HEK293 (cell line): Measurements from ENCODE around the gene CDK17.

Experiments
- CTCF ChIA-PET: fragments of 350-600 bp; formaldehyde crosslinking; extraction: SDS; loops from one replicate; lab custom pipeline; 2021; ENCODE audit warnings: antibody characterized with exemption; lab: Yijun Ruan, JAX
- POLR2A ChIA-PET: fragments of 300-600 bp; formaldehyde crosslinking; extraction: SDS; loops from one replicate; lab custom pipeline; 2020; ENCODE audit warnings: antibody characterized with exemption, inconsistent platforms; lab: Yijun Ruan, JAX
- H3K27ac ChIP-seq: fragments of 200-500 bp; sonication (Bioruptor generic); 2 replicates; pipeline ENCODE4 v1.5.1; 2014; ENCODE audit warnings: low read depth, low read length, control low read depth, inconsistent platforms; ENCODE audit errors: extremely low read depth
- H3K36me3 ChIP-seq, 2 experiments: fragments of 200-500 bp in 1 of 2; sonication (Bioruptor generic) in 1 of 2; 1 replicate in 1 of 2; 2 replicates in 1 of 2; pipeline ENCODE4 v1.5.1; 2014 to 2017; ENCODE audit warnings: inconsistent platforms in 2 of 2, low read length in 2 of 2; ENCODE audit not compliant: control insufficient read depth in 2 of 2, insufficient read depth in 1 of 2
- H3K4me1 ChIP-seq: fragments of 200-500 bp; sonication (Bioruptor generic); 2 replicates; pipeline ENCODE4 v1.5.1; 2014; ENCODE audit warnings: mild to moderate bottlenecking, low read length, inconsistent platforms; ENCODE audit not compliant: control insufficient read depth, insufficient read depth
- H3K4me3 ChIP-seq: 2 replicates; pipeline ENCODE4 v1.5.1; 2011; ENCODE audit warnings: low read depth, mild to moderate bottlenecking, control low read depth, low read length, moderate library complexity
- H3K9me3 ChIP-seq: fragments of 200-500 bp; sonication (Bioruptor generic); 2 replicates; pipeline ENCODE4 v1.5.1; 2014; ENCODE audit warnings: low read depth, low read length, inconsistent platforms; ENCODE audit not compliant: control insufficient read depth, insufficient read depth
- HOXD13 ChIP-seq: sonication (generic); formaldehyde crosslinking; IDR thresholded peaks from 2 replicates; pipeline ENCODE4 v1.8.0; 2022; ENCODE audit warnings: missing genetic modification reagents, borderline replicate concordance
- IKZF3 ChIP-seq: fragments of 450-650 bp; IDR thresholded peaks from 2 replicates; pipeline ENCODE4 v1.5.0; 2018; ENCODE audit warnings: missing biosample characterization, mild to moderate bottlenecking, missing genetic modification characterization, moderate library complexity
- KLF8 ChIP-seq: fragments of 450-650 bp; formaldehyde crosslinking; IDR thresholded peaks from 2 replicates; pipeline ENCODE4 v1.5.1; 2016; ENCODE audit warnings: missing biosample characterization, missing genetic modification characterization
- WT1 ChIP-seq: fragments of 450-650 bp; formaldehyde crosslinking; IDR thresholded peaks from 2 replicates; pipeline ENCODE4 v1.5.1; 2016; ENCODE audit warnings: missing biosample characterization, missing genetic modification characterization
- ZBTB44 ChIP-seq: fragments of 450-650 bp; IDR thresholded peaks from 2 replicates; pipeline ENCODE4 v1.5.1; 2018; ENCODE audit warnings: missing biosample characterization, mild to moderate bottlenecking, missing genetic modification characterization
- ZFP3 ChIP-seq: fragments of 450-650 bp; formaldehyde crosslinking; IDR thresholded peaks from 2 replicates; pipeline ENCODE4 v1.5.1; 2016; ENCODE audit warnings: low read depth, missing biosample characterization, missing genetic modification characterization
- ZNF140 ChIP-seq: fragments of 450-650 bp; formaldehyde crosslinking; IDR thresholded peaks from 2 replicates; pipeline ENCODE4 v1.5.1; 2016; ENCODE audit warnings: missing biosample characterization, missing genetic modification characterization
- ZNF18 ChIP-seq: fragments of 450-650 bp; formaldehyde crosslinking; IDR thresholded peaks from 2 replicates; pipeline ENCODE4 v1.5.1; 2016; ENCODE audit warnings: missing biosample characterization, missing genetic modification characterization
- ZNF211 ChIP-seq: fragments of 450-650 bp; formaldehyde crosslinking; IDR thresholded peaks from 2 replicates; pipeline ENCODE4 v1.5.1; 2016; ENCODE audit warnings: low read depth, missing biosample characterization, missing genetic modification characterization
- ZNF221 ChIP-seq: fragments of 450-650 bp; formaldehyde crosslinking; IDR thresholded peaks from 2 replicates; pipeline ENCODE4 v1.5.1; 2017; ENCODE audit warnings: missing biosample characterization, missing genetic modification characterization, borderline replicate concordance
- ZNF335 ChIP-seq: fragments of 450-650 bp; formaldehyde crosslinking; conservative IDR thresholded peaks from 2 replicates; pipeline ENCODE4 v1.5.1; 2016; ENCODE audit warnings: missing biosample characterization, missing genetic modification characterization
- ZNF394 ChIP-seq: fragments of 450-650 bp; formaldehyde crosslinking; IDR thresholded peaks from 2 replicates; pipeline ENCODE4 v1.5.1; 2016; ENCODE audit warnings: missing biosample characterization, missing genetic modification characterization, mild to moderate bottlenecking, moderate library complexity, borderline replicate concordance
- ZNF645 ChIP-seq: fragments of 450-650 bp; formaldehyde crosslinking; IDR thresholded peaks from 2 replicates; pipeline ENCODE4; 2016; ENCODE audit warnings: missing biosample characterization, missing genetic modification characterization
- ZNF670 ChIP-seq: fragments of 450-650 bp; formaldehyde crosslinking; IDR thresholded peaks from 2 replicates; pipeline ENCODE4 v1.5.1; 2016; ENCODE audit warnings: missing biosample characterization, missing genetic modification characterization, low read depth
- ZNF777 ChIP-seq: fragments of 450-650 bp; formaldehyde crosslinking; IDR thresholded peaks from 2 replicates; pipeline ENCODE4 v1.5.1; 2017; ENCODE audit warnings: missing biosample characterization, missing genetic modification characterization, borderline replicate concordance
- ZNF785 ChIP-seq: fragments of 450-650 bp; formaldehyde crosslinking; IDR thresholded peaks from 2 replicates; pipeline ENCODE4 v1.5.1; 2016; ENCODE audit warnings: missing biosample characterization, missing genetic modification characterization
- ZSCAN30 ChIP-seq: fragments of 450-650 bp; IDR thresholded peaks from 2 replicates; pipeline ENCODE4 v1.5.1; 2018; ENCODE audit warnings: missing biosample characterization, mild to moderate bottlenecking, missing genetic modification characterization, moderate library complexity
- TF ChIP-seq, protein P1 (sequence below): fragments of 450-650 bp; formaldehyde crosslinking; IDR thresholded peaks from 2 replicates; pipeline ENCODE4 v1.5.1; 2017; ENCODE audit warnings: missing biosample characterization, missing genetic modification characterization
- TF ChIP-seq, protein P2 (sequence below): fragments of 450-650 bp; IDR thresholded peaks from 2 replicates; pipeline ENCODE4 v1.5.1; 2018; ENCODE audit warnings: missing biosample characterization, missing genetic modification characterization
- TF ChIP-seq, protein P3 (sequence below): fragments of 450-650 bp; formaldehyde crosslinking; IDR thresholded peaks from 2 replicates; pipeline ENCODE4 v1.5.1; 2016; ENCODE audit warnings: missing biosample characterization, missing genetic modification characterization, low read depth
- TF ChIP-seq, protein P4 (sequence below): fragments of 450-650 bp; formaldehyde crosslinking; IDR thresholded peaks from 2 replicates; pipeline ENCODE4 v1.5.1; 2016; ENCODE audit warnings: missing biosample characterization, missing genetic modification characterization

CDK17 gene

GRCh38 chr12:96265400-96265799 is 134.8 kb downstream of the CDK17 start (continued):
- TF ChIP-seq ZNF18 (tag by site-specific recombination), result no peak
- TF ChIP-seq ZNF645 (tag by site-specific recombination), result no peak
- TF ChIP-seq ZNF221, result no peak
- TF ChIP-seq, protein P1, sequence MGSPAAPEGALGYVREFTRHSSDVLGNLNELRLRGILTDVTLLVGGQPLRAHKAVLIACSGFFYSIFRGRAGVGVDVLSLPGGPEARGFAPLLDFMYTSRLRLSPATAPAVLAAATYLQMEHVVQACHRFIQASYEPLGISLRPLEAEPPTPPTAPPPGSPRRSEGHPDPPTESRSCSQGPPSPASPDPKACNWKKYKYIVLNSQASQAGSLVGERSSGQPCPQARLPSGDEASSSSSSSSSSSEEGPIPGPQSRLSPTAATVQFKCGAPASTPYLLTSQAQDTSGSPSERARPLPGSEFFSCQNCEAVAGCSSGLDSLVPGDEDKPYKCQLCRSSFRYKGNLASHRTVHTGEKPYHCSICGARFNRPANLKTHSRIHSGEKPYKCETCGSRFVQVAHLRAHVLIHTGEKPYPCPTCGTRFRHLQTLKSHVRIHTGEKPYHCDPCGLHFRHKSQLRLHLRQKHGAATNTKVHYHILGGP (tag by site-specific recombination), result no peak
- TF ChIP-seq, protein P2, sequence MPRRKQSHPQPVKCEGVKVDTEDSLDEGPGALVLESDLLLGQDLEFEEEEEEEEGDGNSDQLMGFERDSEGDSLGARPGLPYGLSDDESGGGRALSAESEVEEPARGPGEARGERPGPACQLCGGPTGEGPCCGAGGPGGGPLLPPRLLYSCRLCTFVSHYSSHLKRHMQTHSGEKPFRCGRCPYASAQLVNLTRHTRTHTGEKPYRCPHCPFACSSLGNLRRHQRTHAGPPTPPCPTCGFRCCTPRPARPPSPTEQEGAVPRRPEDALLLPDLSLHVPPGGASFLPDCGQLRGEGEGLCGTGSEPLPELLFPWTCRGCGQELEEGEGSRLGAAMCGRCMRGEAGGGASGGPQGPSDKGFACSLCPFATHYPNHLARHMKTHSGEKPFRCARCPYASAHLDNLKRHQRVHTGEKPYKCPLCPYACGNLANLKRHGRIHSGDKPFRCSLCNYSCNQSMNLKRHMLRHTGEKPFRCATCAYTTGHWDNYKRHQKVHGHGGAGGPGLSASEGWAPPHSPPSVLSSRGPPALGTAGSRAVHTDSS, result no peak
- TF ChIP-seq ZNF211, result no peak
- no peak for TF ChIP-seq ZFP3 (tag by site-specific recombination)
- no peak for TF ChIP-seq ZNF785 (tag by site-specific recombination)
- TF ChIP-seq ZNF140, result no peak

DNA sequence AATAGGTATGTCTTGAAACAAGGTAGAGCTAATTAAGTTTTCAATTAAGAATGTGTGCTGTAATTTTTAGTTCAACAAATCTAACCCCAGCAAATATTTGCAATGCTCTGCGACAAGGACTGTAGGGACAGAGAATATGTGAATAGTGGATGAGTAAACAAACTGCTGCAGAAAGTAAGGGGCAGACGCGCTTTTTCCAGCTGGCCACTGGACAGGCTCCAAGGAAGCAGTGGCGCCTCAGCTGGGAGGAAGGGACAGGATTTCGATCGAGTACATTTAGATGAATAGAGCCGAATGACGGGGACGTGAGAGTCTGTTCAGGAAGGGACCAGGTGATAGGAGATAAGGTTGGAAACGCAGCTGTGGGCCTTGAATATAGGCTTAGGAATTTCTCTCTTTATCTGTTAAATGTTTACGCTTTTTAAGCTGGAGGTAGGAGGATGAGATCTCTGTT is 136.8 kb downstream of the CDK17 start:
- CTCF ChIA-PET, result no interaction called here
- no peak overlapping the region for H3K27ac ChIP-seq
- H3K4me3 ChIP-seq, result no peak overlapping the region
- POLR2A ChIA-PET, result interaction anchor here (1.3 kb wide), 1 partner anchor 136 kb away, joined by 4 read pairs; the partner anchor contains the start of gene CDK17
- H3K4me1 ChIP-seq, result peaks cover 4% of the 10 kb centered on the region
- peaks cover 10 to 25% of the 10 kb centered on the region in 2 experiments for H3K36me3 ChIP-seq
- H3K9me3 ChIP-seq, result no peaks in the 10 kb centered on the region
- TF ChIP-seq ZNF777 (tag by site-specific recombination) (no peak), IKZF3 (tag by site-specific recombination) (no peak), ZNF394 (tag by site-specific recombination) (no peak), WT1 (tag by site-specific recombination) (no peak), ZSCAN30 (tag by site-specific recombination) (no peak), ZNF670 (no peak), ZFP3 (tag by site-specific recombination) (no peak)
- TF ChIP-seq, protein P3, sequence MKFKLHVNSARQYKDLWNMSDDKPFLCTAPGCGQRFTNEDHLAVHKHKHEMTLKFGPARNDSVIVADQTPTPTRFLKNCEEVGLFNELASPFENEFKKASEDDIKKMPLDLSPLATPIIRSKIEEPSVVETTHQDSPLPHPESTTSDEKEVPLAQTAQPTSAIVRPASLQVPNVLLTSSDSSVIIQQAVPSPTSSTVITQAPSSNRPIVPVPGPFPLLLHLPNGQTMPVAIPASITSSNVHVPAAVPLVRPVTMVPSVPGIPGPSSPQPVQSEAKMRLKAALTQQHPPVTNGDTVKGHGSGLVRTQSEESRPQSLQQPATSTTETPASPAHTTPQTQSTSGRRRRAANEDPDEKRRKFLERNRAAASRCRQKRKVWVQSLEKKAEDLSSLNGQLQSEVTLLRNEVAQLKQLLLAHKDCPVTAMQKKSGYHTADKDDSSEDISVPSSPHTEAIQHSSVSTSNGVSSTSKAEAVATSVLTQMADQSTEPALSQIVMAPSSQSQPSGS (tag by site-specific recombination), result no peak

- Histone ChIP-seq H3K27ac (no peak overlapping the region), H3K4me1 (peaks cover 7% of the 10 kb centered on the region), H3K36me3 (peaks cover 10 to 21% of the 10 kb centered on the region in 2 experiments), H3K9me3 (no peaks in the 10 kb centered on the region), H3K4me3 (no peak overlapping the region)
- CTCF ChIA-PET, result no interaction called here
- POLR2A ChIA-PET, result no interaction called here
- TF ChIP-seq, protein P4, sequence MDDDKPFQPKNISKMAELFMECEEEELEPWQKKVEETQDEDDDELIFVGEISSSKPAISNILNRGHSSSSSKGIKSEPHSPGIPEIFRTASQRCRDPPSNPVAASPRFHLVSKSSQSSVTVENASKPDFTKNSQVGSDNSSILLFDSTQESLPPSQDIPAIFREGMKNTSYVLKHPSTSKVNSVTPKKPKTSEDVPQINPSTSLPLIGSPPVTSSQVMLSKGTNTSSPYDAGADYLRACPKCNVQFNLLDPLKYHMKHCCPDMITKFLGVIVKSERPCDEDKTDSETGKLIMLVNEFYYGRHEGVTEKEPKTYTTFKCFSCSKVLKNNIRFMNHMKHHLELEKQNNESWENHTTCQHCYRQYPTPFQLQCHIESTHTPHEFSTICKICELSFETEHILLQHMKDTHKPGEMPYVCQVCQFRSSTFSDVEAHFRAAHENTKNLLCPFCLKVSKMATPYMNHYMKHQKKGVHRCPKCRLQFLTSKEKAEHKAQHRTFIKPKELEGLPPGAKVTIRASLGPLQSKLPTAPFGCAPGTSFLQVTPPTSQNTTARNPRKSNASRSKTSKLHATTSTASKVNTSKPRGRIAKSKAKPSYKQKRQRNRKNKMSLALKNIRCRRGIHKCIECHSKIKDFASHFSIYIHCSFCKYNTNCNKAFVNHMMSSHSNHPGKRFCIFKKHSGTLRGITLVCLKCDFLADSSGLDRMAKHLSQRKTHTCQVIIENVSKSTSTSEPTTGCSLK (tag by site-specific recombination), result no peak
- no peak for TF ChIP-seq HOXD13 (CRISPR knock-in tag)
- TF ChIP-seq KLF8 (tag by site-specific recombination), result no peak
- no peak for TF ChIP-seq ZBTB44 (tag by site-specific recombination)
- TF ChIP-seq ZNF335 (tag by site-specific recombination), result no peak
Observed at GRCh38 chr12:96261557-96261956, 138.7 kb downstream of the CDK17 start.
